Erythroblast (primary cell): ENCODE results near the gene DEFB128.

Experiments used
- DNase-seq, 2 experiments: peaks; one replicate each; lab custom pipeline; 2025; lab: John Stamatoyannopoulos, UW
- GATA1 ChIP-seq: IDR thresholded peaks from 2 replicates; pipeline ENCODE4 v1.6.1; 2011; ENCODE audit warnings: low read depth, mild to moderate bottlenecking, control low read depth, low read length, moderate library complexity
- POLR2A ChIP-seq: IDR thresholded peaks from 2 replicates; pipeline ENCODE4 v1.6.1; 2011; ENCODE audit warnings: mild to moderate bottlenecking, low read length

The DEFB128 gene

GRCh38 chr20:199996-200395 is 10.5 kb upstream of the DEFB128 start:
- TF ChIP-seq POLR2A (no peak), GATA1 (no peak)
- no peak for DNase-seq

DNA sequence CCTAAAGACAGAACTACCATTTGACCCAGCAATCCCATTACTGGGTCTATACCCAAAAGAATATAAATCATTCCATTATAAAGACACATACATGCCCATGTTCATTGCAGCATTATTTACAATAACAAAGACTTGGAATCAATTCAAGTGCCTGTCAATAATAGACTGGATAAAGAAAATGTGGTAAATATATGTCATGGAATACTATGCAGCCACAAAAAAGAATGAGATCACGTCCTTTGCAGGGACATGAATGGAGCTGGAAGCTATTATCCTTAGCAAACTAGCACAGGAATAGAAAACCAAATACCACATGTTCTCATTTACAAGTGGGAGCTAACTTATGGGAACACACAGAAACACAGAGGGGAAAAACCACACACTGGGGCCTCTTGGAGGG is 8.7 kb upstream of the DEFB128 start:
- DNase-seq = no peak
- TF ChIP-seq POLR2A (no peak), GATA1 (no peak)

GRCh38 chr20:187733-188132 is 1.8 kb downstream of the DEFB128 start:
- TF ChIP-seq POLR2A (no peak), GATA1 (no peak)
- DNase-seq = no peak

- DNase-seq = no peak
- TF ChIP-seq POLR2A = no peak
- no peak for TF ChIP-seq GATA1
Measured at GRCh38 chr20:184288-184687, 5.2 kb downstream of the DEFB128 start.

DNA sequence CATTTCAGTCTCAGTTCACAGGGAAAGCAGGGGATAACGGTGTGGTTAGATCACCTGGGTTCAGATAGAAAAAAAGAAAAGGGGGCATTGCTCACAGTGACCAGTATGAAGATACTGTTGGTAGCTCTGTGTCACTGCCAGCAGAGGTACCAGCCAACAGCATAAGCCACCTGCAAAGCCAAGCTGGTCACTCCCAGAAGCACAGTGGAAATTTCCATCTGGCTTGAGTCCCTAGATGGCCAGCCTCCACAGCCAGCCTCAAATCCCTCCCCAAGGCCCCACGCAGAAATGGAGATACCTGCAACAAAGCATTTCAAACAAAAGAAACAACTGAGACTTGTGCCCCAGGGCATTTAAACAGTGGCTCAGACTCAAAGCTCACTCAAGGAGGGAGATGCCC is 20.6 kb downstream of the DEFB128 start:
- no peak for TF ChIP-seq GATA1
- no peak for DNase-seq

DNA sequence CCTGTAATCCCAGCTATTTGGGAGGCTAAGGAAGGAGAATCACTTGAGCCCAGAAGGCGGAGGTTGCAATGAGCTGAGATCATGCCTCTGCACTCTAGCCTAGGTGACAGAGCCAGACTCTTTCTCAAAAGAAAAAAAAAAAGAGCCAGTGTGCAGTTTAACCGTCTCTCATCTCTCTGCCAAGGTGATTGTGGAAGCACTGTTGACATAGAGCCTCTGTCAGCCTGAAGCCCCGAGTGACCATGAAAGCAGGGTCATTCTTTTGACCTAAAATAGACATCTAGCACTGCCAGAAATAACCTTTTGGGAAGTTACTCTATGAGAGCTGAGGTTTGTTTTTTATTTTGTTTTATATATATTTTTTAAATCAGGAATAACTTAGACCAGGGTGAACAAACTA is 24.9 kb downstream of the DEFB128 start:
- DNase-seq = no peak
- no peak for TF ChIP-seq GATA1
- no peak for TF ChIP-seq POLR2A

- DNase-seq = no peak
- TF ChIP-seq GATA1 (no peak), POLR2A (no peak)
Measured at GRCh38 chr20:157154-157553, 32.4 kb downstream of the DEFB128 start, which contains the start of gene DEFB127. DEFB127 (plus strand) TSS chr20:157454; CDS start chr20:157545, 91 bp downstream.

DNA sequence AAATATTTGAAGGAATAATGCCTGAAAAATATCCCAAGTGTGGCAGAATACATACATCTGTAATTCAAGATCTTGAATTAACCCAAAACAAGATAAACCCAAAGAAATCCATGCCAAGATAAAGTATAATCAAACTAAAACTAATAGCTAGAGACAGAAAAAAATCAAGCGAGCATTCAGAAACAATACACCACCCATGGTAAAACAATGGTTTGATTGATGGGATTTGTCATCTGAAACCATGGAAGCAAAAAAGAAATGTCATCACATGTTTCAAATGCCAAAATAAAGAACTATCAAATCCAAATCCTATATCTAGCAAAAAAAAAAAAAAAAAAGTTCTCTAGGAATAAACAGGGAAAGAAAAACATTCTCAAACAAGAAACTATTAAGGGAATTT is 37.4 kb downstream of the DEFB128 start:
- no peak for DNase-seq
- no peak for TF ChIP-seq POLR2A

DNA sequence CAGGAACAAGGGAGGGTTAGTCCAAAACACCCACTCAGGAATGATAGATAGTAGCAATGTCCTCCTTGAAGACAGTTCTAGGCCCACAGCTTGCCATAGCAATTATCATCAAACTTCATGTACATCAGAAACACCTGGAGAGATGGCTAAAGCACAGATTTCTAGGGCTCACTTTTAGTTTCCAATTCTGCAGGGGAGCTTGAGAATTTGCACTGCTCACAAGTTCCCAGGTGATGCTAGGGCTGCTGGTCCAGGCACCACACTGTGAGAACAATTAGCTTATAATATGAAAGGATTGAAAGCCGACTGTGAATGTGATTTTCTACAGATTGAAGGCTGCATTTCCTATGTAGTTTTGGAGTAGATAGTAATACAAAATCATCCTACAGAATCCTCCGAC is 43.6 kb downstream of the DEFB128 start:
- no peak for TF ChIP-seq POLR2A
- no peak for DNase-seq

DNA sequence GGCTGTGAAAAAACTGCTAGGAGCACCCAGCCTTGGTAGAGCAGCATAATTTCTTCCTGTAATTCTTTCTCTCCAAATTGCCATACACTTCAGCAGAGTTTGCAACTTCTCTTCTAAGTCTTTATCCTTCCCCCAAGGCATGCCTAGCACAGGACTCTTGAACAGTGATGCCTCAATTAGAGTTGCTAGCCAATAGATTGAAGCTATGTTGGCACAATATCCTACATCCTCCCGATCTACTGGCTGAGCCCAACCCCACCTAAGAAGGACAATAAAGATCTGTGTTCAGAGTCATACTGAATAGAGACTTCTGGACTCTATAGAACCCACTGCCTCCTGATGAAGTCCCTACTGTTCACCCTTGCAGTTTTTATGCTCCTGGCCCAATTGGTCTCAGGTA is 47.2 kb downstream of the DEFB128 start, which contains the start of gene DEFB126:
Gene DEFB126, plus strand, starts transcription at position 301 of the 400 bp plus-strand sequence. Its CDS starts 39 bp downstream, at position 340.
- DNase-seq = no peak
- no peak for TF ChIP-seq POLR2A
- no peak for TF ChIP-seq GATA1
